Measurements from ENCODE around the gene MCRS1.
"Not testable (repeated sequence)": the region's sequence is repeated elsewhere in the genome, so short reads cannot be mapped to it uniquely, and the experiment has no call there.

Gene MCRS1

DNA sequence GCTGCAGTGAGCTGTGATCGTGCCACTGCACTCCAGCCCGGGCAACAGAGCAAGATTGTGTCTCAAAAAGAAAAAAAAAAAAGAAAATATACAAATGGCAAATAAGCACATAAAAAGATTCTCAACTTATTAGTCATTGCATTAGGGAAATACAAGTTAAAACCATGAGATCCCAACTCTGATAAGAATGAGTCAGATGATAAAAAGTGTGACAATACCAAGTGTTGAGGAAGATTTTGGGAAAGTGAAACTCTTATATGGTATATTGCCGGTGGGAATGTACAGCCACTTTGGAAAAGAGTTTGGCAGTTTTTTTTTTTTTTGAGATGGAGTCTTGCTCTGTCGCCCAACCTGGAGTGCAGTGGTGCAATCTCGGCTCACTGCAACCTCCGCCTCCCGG is 47.8 kb upstream of the MCRS1 start:
- ChIA-PET POLR2A (no interaction called here), CTCF (interaction anchor here (1.0 kb wide), 1 partner anchor 8 kb away, joined by 4 read pairs; the partner anchor contains the start of gene PRPF40B)
- Histone ChIP-seq H3K4me1 (ENCODE audit: control insufficient read depth, insufficient read depth, low read length) (no peaks in the 10 kb centered on the region), H3K36me3 (ENCODE audit: control insufficient read depth in 2 of 2, insufficient read depth in 1 of 2, low read length in 2 of 2) (no peaks in the 10 kb centered on the region), H3K4me3 (ENCODE audit: low read depth, low read length) (no peak overlapping the region), H3K27ac (ENCODE audit: extremely low read depth, low read depth, low read length) (no peak overlapping the region), H3K9me3 (ENCODE audit: control insufficient read depth, insufficient read depth, low read depth, low read length) (no peaks in the 10 kb centered on the region)
- TF ChIP-seq GLIS2 (tag by site-specific recombination; IDR thresholded peaks at IDR 0.05) (no peak), ZNF184 (tag by site-specific recombination; IDR thresholded peaks at IDR 0.05) (peak; percentile 100)

DNA sequence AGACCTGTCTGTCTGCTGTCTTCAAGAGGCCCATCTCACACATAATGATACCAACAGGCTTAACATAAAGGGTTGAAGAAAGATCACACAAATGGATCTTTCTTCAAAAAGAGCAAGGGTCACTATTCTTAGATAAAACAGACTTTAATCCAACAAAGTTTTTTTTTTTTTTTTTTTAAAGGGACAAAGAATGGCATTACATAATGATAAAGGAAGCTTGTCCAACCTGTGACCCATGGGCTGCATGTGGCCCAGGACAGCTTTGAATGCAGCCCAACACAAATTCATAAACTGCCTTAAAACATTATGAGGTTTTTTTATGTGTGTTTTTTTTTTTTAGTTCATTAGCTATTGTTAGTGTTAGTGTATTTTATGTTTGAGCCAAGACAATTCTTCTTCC is 44.3 kb upstream of the MCRS1 start:
- H3K36me3 ChIP-seq (ENCODE audit: control insufficient read depth in 2 of 2, insufficient read depth in 1 of 2, low read length in 2 of 2) = no peaks in the 10 kb centered on the region
- no peak for TF ChIP-seq MEIS1 (CRISPR knock-in tag; IDR thresholded peaks at IDR 0.05; ENCODE audit: borderline replicate concordance)
- no peak for TF ChIP-seq ZNF777 (tag by site-specific recombination; IDR thresholded peaks at IDR 0.05; ENCODE audit: borderline replicate concordance)
- TF ChIP-seq, protein P1, sequence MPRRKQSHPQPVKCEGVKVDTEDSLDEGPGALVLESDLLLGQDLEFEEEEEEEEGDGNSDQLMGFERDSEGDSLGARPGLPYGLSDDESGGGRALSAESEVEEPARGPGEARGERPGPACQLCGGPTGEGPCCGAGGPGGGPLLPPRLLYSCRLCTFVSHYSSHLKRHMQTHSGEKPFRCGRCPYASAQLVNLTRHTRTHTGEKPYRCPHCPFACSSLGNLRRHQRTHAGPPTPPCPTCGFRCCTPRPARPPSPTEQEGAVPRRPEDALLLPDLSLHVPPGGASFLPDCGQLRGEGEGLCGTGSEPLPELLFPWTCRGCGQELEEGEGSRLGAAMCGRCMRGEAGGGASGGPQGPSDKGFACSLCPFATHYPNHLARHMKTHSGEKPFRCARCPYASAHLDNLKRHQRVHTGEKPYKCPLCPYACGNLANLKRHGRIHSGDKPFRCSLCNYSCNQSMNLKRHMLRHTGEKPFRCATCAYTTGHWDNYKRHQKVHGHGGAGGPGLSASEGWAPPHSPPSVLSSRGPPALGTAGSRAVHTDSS (tag by site-specific recombination; IDR thresholded peaks at IDR 0.05) = no peak
- TF ChIP-seq, protein P2, sequence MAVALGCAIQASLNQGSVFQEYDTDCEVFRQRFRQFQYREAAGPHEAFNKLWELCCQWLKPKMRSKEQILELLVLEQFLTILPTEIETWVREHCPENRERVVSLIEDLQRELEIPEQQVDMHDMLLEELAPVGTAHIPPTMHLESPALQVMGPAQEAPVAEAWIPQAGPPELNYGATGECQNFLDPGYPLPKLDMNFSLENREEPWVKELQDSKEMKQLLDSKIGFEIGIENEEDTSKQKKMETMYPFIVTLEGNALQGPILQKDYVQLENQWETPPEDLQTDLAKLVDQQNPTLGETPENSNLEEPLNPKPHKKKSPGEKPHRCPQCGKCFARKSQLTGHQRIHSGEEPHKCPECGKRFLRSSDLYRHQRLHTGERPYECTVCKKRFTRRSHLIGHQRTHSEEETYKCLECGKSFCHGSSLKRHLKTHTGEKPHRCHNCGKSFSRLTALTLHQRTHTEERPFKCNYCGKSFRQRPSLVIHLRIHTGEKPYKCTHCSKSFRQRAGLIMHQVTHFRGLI (tag by site-specific recombination; IDR thresholded peaks at IDR 0.05) = no peak
- TF ChIP-seq ZNF214 (tag by site-specific recombination; IDR thresholded peaks at IDR 0.05; ENCODE audit: borderline replicate concordance) = no peak
- TF ChIP-seq, protein P3, sequence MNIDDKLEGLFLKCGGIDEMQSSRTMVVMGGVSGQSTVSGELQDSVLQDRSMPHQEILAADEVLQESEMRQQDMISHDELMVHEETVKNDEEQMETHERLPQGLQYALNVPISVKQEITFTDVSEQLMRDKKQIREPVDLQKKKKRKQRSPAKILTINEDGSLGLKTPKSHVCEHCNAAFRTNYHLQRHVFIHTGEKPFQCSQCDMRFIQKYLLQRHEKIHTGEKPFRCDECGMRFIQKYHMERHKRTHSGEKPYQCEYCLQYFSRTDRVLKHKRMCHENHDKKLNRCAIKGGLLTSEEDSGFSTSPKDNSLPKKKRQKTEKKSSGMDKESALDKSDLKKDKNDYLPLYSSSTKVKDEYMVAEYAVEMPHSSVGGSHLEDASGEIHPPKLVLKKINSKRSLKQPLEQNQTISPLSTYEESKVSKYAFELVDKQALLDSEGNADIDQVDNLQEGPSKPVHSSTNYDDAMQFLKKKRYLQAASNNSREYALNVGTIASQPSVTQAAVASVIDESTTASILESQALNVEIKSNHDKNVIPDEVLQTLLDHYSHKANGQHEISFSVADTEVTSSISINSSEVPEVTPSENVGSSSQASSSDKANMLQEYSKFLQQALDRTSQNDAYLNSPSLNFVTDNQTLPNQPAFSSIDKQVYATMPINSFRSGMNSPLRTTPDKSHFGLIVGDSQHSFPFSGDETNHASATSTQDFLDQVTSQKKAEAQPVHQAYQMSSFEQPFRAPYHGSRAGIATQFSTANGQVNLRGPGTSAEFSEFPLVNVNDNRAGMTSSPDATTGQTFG (tag by site-specific recombination; IDR thresholded peaks at IDR 0.05; ENCODE audit: borderline replicate concordance) = no peak
- TF ChIP-seq ZNF157 (tag by site-specific recombination; IDR thresholded peaks at IDR 0.05) = no peak
- TF ChIP-seq EGR2 (tag by site-specific recombination; IDR thresholded peaks at IDR 0.05; ENCODE audit: low read depth) = no peak
- no peak for TF ChIP-seq GLIS1 (tag by site-specific recombination; IDR thresholded peaks at IDR 0.05)
- TF ChIP-seq ZNF10 (tag by site-specific recombination; IDR thresholded peaks at IDR 0.05) = no peak
- TF ChIP-seq ZNF626 (tag by site-specific recombination; IDR thresholded peaks at IDR 0.05) = no peak
- no peak overlapping the region for H3K4me3 ChIP-seq (ENCODE audit: low read depth, low read length)
- H3K9me3 ChIP-seq (ENCODE audit: control insufficient read depth, insufficient read depth, low read depth, low read length) = no peaks in the 10 kb centered on the region
- ChIA-PET POLR2A (interaction anchor here (0.6 kb wide), 2 partner anchors 10 to 347 kb away, joined by 3 to 4 read pairs; no protein-coding TSS in a partner anchor), CTCF (interaction anchor here (0.6 to 0.7 kb wide), 2 partner anchors 31 to 759 kb away, joined by 3 read pairs; no protein-coding TSS in a partner anchor)
- H3K27ac ChIP-seq (ENCODE audit: extremely low read depth, low read depth, low read length) = no peak overlapping the region
- H3K4me1 ChIP-seq (ENCODE audit: control insufficient read depth, insufficient read depth, low read length) = no peaks in the 10 kb centered on the region

DNA sequence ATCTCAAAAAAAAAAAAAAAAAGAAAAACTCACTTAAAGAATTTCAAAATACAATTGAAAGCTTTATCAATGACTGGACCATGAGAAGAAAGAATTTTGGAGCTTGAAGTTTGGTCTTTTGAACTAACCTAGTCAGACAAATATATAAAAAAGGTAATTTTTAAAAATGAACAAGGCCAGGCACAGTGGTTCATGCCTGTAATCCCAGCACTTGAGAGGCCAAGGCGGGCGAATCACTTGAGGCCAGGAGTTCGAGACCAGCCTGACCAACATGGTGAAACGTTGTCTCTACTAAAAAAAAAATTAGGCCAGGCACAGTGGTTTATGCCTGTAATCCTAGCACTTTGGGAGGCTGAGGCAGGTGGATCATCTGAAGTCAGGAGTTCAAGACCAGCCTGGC is 42.8 kb upstream of the MCRS1 start:
- POLR2A ChIA-PET; H3K36me3 ChIP-seq (ENCODE audit: control insufficient read depth in 2 of 2, insufficient read depth in 1 of 2, low read length in 2 of 2); H3K27ac ChIP-seq (ENCODE audit: extremely low read depth, low read depth, low read length); H3K9me3 ChIP-seq (ENCODE audit: control insufficient read depth, insufficient read depth, low read depth, low read length); H3K4me1 ChIP-seq (ENCODE audit: control insufficient read depth, insufficient read depth, low read length); H3K4me3 ChIP-seq (ENCODE audit: low read depth, low read length): not testable (repeated sequence)
- CTCF ChIA-PET = interaction anchor here (0.5 to 1.1 kb wide), 4 partner anchors 9 to 268 kb away, joined by 3 to 5 read pairs (median 4); no protein-coding TSS in a partner anchor

DNA sequence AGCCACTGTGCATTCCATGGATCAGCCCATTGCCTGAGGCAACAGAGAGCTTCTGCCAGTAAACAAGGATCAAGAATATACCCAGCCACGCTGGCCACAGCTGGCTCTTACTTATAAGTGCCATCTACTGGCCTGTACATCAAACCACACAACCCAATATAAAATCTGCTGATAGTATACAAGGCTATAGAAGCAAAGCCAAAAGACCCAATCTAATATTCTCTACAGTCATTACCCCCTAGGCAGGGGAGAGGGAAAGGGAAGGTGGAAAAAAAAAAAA is 41.9 kb upstream of the MCRS1 start:
- H3K36me3 ChIP-seq (ENCODE audit: control insufficient read depth in 2 of 2, insufficient read depth in 1 of 2, low read length in 2 of 2) = no peaks in the 10 kb centered on the region
- ChIA-PET POLR2A (interaction anchor here (0.7 kb wide), 1 partner anchor 13 kb away, joined by 3 read pairs; the partner anchor contains the start of gene PRPF40B), CTCF (no interaction called here)
- peaks cover 2% of the 10 kb centered on the region; the same call in 1 of the 2 replicates for H3K4me1 ChIP-seq (ENCODE audit: control insufficient read depth, insufficient read depth, low read length)
- H3K9me3 ChIP-seq (ENCODE audit: control insufficient read depth, insufficient read depth, low read depth, low read length) = no peaks in the 10 kb centered on the region
- no peak overlapping the region for H3K4me3 ChIP-seq (ENCODE audit: low read depth, low read length)
- no peak overlapping the region for H3K27ac ChIP-seq (ENCODE audit: extremely low read depth, low read depth, low read length)
- TF ChIP-seq ZFP37 (tag by site-specific recombination; IDR thresholded peaks at IDR 0.05) (no peak), FEZF1 (tag by site-specific recombination; IDR thresholded peaks at IDR 0.05) (no peak), ZNF514 (tag by site-specific recombination; IDR thresholded peaks at IDR 0.05) (no peak), ZNF350 (tag by site-specific recombination; IDR thresholded peaks at IDR 0.05) (no peak)
- TF ChIP-seq, protein P4, sequence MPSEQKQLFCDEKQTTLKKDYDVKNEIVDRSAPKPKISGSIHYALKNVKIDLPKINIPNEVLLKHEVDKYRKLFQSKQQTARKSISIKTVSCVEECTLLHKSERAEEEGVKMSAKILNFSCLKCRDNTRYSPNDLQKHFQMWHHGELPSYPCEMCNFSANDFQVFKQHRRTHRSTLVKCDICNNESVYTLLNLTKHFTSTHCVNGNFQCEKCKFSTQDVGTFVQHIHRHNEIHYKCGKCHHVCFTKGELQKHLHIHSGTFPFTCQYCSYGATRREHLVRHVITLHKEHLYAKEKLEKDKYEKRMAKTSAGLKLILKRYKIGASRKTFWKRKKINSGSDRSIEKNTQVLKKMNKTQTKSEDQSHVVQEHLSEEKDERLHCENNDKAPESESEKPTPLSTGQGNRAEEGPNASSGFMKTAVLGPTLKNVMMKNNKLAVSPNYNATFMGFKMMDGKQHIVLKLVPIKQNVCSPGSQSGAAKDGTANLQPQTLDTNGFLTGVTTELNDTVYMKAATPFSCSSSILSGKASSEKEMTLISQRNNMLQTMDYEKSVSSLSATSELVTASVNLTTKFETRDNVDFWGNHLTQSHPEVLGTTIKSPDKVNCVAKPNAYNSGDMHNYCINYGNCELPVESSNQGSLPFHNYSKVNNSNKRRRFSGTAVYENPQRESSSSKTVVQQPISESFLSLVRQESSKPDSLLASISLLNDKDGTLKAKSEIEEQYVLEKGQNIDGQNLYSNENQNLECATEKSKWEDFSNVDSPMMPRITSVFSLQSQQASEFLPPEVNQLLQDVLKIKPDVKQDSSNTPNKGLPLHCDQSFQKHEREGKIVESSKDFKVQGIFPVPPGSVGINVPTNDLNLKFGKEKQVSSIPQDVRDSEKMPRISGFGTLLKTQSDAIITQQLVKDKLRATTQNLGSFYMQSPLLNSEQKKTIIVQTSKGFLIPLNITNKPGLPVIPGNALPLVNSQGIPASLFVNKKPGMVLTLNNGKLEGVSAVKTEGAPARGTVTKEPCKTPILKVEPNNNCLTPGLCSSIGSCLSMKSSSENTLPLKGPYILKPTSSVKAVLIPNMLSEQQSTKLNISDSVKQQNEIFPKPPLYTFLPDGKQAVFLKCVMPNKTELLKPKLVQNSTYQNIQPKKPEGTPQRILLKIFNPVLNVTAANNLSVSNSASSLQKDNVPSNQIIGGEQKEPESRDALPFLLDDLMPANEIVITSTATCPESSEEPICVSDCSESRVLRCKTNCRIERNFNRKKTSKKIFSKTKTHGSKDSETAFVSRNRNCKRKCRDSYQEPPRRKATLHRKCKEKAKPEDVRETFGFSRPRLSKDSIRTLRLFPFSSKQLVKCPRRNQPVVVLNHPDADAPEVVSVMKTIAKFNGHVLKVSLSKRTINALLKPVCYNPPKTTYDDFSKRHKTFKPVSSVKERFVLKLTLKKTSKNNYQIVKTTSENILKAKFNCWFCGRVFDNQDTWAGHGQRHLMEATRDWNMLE (tag by site-specific recombination; conservative IDR thresholded peaks at IDR 0.05; ENCODE audit: low read depth) = no peak
